ENCODE data around the gene SNRK.
"Not testable (repeated sequence)": the region's sequence is repeated elsewhere in the genome, so short reads cannot be mapped to it uniquely, and the experiment has no call there.

SNRK gene

GRCh38 chr3:43348852-43349574, 62.7 kb downstream of the SNRK start:
- no peak for DNase-seq

- DNase-seq = no peak
Measured at GRCh38 chr3:43349716-43350115, 63.4 kb downstream of the SNRK start.

- DNase-seq = no peak
Measured at GRCh38 chr3:43353393-43353792, 67.1 kb downstream of the SNRK start.

- DNase-seq = no peak
Measured at GRCh38 chr3:43353923-43354670, 67.8 kb downstream of the SNRK start.

- not testable (repeated sequence) for DNase-seq
Measured at GRCh38 chr3:43356033-43356432, 69.7 kb downstream of the SNRK start.

GRCh38 chr3:43361077-43361476, 74.7 kb downstream of the SNRK start:
- DNase-seq = no peak

GRCh38 chr3:43362183-43362582, 75.8 kb downstream of the SNRK start:
- no peak for DNase-seq

GRCh38 chr3:43362961-43363360, 76.6 kb downstream of the SNRK start:
- no peak for DNase-seq

GRCh38 chr3:43363621-43364266, 77.4 kb downstream of the SNRK start:
- DNase-seq = no peak

- no peak for DNase-seq
Measured at GRCh38 chr3:43364494-43364893, 78.2 kb downstream of the SNRK start.

- DNase-seq = no peak
Measured at GRCh38 chr3:43364926-43365325, 78.6 kb downstream of the SNRK start.

- no peak for DNase-seq
Measured at GRCh38 chr3:43365601-43366305, 79.4 kb downstream of the SNRK start.

- no peak for DNase-seq
Measured at GRCh38 chr3:43366481-43366880, 80.1 kb downstream of the SNRK start.

GRCh38 chr3:43366885-43367284, 80.5 kb downstream of the SNRK start:
- no peak for DNase-seq

- DNase-seq = no peak
Measured at GRCh38 chr3:43369404-43370292, 83.3 kb downstream of the SNRK start.

GRCh38 chr3:43370293-43370980, 84.1 kb downstream of the SNRK start:
- no peak for DNase-seq

- no peak for DNase-seq
Measured at GRCh38 chr3:43371494-43371893, 85.2 kb downstream of the SNRK start.

GRCh38 chr3:43372007-43372740, 85.8 kb downstream of the SNRK start:
- no peak for DNase-seq

- DNase-seq = no peak
Measured at GRCh38 chr3:43372809-43373559, 86.6 kb downstream of the SNRK start.

- no peak for DNase-seq
Measured at GRCh38 chr3:43373560-43373928, 87.2 kb downstream of the SNRK start.
